GM12891 (cell line): ENCODE data around the gene DNAJC21.

Source experiments
- POLR2A ChIP-seq: IDR thresholded peaks from 2 replicates; pipeline ENCODE4 v1.6.1; 2011; ENCODE audit warnings: low read depth, low read length, control low read depth
- POLR2AphosphoS5 ChIP-seq: IDR thresholded peaks from 2 replicates; pipeline ENCODE4 v1.6.1; 2011; ENCODE audit warnings: low read depth, low read length, control low read depth
- POU2F2 ChIP-seq: IDR thresholded peaks from 2 replicates; pipeline ENCODE4 v1.6.1; 2011; ENCODE audit warnings: low read depth, mild to moderate bottlenecking, control low read depth, low read length, moderate library complexity
- SPI1 ChIP-seq: IDR thresholded peaks from 2 replicates; pipeline ENCODE4 v1.6.1; 2011; ENCODE audit warnings: low read depth, low read length, control low read depth
- TAF1 ChIP-seq: IDR thresholded peaks from 2 replicates; pipeline ENCODE4 v1.6.1; 2011; ENCODE audit warnings: low read depth, low read length, control low read depth

DNA sequence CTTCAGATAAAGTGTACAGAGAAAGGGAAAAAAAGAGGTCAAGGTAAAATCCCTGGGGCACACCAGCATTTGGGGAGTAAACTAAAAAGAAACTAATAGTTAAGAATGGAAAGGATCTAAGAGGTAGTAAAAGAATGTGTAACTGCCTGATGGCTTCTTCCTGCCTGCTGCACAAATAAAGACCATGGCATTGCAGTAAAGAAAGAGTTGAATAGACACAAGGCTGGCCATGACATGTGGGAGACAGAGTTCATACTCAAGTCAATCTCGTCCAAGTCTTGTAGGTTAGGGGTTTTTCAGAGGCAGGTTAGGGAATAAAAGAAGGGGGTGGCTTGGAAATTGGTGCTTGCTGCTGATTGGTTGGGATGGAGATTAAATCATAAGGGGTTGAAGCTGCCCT lies 57.6 kb downstream of the DNAJC21 start:
- TF ChIP-seq POLR2AphosphoS5 (no peak), POLR2A (no peak), TAF1 (no peak), POU2F2 (no peak), SPI1 (no peak)
